NCI-H510A (cell line): ENCODE results near the gene MEGF11.

Experiments
- DNase-seq: peaks from one replicate; lab custom pipeline; 2025; lab: John Stamatoyannopoulos, UW

Gene MEGF11

DNA sequence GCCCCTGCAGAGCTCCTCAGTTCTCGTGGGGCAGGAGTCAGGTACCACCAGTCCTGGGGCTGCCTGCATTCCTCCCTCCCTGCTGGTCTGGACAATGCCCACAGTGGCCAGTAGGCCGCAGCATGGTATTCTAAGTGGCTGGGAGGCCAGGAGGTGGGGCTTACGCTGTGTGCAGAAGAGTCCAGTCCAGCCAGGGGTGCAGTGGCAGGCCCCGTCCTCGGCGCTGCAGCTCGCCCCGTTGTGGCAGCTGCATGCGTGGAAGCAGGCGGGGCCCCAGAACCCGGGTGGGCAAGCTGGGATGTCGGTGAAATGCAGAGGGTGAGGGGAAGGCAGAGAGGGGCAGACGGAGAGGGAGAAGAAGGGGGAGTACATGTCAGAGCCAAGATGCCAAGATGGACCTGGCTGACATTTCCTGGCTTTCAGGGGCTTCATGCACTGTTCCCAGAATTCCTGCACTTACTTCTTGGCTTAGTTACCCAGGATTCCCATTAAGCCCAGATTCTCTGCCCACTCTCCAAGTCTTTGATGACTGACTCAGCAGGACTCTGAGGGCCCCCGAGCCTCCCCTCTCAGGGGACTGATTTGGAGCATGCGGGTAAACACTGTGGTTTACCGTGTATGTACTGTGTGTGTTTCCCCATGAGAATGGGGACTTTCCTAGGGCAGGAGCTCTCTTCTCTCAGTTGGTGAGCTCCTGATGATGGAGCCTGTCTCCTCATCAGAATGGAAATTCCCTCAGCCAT, 336.7 kb downstream of the MEGF11 start:
- DNase-seq = peak; percentile 27

- DNase-seq = no peak
Measured at GRCh38 chr15:65916041-65916663, 337.4 kb downstream of the MEGF11 start.

DNA sequence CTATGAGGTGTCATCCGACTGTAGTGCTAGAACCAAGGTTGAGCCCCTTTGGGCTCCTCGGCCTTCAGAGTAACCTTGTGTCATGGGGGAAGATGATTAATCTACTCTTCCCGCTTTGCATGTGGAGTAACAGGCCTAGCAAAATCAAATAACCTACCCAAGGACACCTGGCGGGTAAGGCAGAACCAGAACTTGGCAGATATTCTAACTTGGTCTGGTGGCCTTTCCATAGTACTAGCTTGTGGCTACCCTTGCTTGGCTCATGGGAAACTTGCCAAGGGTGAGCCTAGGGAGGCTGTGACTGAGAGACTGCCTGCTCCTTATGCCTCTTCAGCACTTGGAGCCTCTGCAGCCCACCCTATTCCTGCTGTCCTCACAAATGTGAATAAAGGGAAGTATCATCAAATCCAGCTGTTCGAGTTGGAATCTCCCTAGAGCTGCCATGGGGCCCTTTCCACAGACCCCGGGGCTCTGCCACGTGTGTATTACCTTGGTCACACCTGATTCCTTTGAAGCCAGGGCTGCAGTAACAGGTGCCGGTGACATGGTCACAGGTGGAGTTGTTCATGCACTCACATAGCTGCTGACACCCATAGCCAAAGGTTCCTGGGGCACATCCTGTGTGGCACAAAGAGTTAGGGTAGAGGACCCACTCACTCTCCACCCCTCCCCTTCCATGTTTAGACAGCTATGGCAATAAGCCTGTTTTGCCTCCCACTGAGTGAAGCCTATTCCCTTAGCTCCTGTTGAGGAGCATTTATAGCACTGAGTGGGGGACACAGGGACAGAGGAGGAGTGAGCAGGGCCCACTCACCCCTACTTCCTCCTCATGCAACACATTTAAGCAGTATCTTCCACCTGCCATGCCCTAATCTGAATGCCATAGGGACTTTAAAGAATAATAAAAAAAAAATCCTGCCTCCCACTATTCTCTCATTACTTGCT, 338.3 kb downstream of the MEGF11 start:
- no peak for DNase-seq

- no peak for DNase-seq
Measured at GRCh38 chr15:65914386-65914785, 339.2 kb downstream of the MEGF11 start.

- DNase-seq = no peak
Measured at GRCh38 chr15:65913631-65914199, 339.8 kb downstream of the MEGF11 start.

GRCh38 chr15:65912235-65912634, 341.3 kb downstream of the MEGF11 start:
- DNase-seq = no peak

DNA sequence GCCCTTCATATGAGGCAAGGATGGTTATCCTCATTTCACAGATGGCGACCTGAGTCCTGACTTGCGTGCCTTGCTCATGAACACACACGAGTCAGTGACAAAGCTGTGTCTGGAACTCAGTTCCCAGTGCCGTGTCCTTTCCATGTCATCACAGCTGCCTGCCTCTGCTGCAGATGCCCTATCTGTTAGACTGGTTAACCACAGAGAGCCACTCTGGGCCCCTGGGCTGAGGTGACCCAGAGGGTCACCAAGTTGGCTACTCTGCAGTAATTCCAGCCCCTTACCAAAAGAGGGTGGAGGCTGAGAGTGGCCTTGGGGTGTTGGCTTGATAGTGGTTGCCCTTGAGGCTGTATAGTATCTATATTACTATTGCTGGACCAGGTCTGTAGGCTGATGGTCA, 343.2 kb downstream of the MEGF11 start:
- no peak for DNase-seq

GRCh38 chr15:65909831-65910230, 343.7 kb downstream of the MEGF11 start:
- DNase-seq = no peak

DNA sequence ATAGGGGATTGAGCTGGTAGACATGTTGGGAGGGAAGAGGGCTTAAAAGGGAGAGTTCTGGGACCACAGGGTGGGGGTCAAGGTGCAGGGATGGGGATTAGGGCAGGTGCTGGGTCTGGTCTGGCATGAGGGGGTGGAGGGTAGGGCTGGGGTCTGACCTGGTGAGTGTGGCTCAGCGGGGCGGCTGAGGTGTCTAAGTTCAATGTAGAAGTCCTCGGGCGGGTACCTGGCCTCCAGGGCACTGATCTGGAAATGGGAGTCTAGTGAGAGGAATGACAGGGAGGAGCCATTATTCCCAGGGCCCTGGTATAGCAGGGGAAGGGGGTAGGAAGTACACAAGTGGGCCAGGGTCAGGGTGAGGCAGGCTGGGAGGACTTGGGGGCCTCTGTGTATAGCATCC, 344.7 kb downstream of the MEGF11 start:
- DNase-seq = no peak

- no peak for DNase-seq
Measured at GRCh38 chr15:65907661-65908060, 345.9 kb downstream of the MEGF11 start.

- DNase-seq = no peak
Measured at GRCh38 chr15:65906396-65906795, 347.2 kb downstream of the MEGF11 start.

DNA sequence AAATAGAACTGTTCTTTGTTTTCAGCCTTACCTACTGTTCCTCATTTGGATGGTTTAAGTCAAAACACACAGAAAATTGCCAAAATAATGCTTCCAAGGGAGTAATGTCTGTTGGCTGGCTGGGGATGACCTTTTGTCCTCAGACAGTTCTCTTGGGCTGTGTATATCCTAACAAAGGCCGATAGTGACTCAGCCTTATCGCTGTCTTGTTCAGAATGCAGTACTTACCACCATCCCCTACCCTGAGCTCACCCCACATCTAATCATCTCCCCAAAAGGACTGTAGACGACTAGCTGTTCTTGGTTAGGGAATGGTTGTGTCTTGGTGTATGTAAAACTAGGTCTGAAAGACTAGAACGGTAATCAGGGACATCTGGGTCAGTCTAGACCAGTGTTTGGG, 349.2 kb downstream of the MEGF11 start:
- DNase-seq = no peak

DNA sequence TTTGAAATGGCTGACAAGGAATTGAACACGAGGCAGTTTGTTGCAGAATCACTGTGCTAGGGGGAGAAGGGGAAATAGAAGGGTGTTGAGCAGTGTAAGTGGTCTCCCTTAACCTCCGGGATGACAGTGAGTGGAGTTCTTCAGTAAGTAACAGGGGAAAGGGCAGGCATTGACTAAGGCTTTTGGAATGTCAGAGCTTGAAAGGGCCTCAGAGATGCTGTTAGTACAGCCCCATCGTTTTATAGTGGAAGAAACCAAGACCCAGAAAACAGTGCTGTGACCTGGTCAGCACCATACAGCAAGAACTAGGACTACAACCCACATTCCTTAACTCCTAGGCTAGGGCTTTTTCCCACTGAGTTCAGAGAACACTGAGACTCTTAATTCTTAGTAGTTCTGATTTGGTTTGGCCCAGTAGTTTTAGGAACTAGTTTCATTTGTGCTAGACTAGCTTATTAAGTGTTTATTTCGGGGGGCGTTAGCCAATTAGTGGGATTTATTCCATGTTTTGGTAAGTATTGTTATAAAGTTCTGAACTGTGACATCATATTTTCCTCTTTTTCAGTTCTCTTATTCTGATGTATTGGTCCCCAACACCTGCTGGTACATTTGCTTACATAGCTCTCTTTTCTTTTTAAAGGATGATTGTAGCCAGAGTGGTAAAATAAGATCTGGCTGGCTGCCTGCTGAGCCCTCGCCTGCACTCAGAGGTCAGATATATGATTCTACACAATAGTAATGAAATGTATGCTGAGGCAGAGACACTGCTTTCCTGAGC, 350.1 kb downstream of the MEGF11 start:
- no peak for DNase-seq

DNA sequence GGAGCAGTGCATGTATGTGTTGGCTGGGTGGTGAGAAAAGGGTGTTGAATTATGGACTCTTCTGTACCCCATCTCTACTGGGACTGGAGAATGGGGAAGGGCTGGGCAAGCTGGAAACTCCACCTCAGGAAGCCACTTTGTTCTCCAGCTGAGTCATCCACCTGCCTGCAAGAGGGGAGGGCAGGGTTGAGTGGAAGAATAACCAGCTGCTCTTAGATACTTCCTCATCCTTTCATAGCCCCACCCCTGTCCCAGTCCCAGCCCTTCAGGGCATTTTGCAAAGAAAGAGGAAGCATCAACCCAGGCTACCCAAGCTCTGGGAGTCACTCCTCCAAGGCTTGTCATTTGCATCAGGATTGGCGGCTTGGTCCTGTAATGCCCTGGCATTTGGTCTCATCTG, 351.2 kb downstream of the MEGF11 start:
- peak; percentile 62 for DNase-seq

GRCh38 chr15:65901836-65902235, 351.7 kb downstream of the MEGF11 start:
- DNase-seq = no peak

GRCh38 chr15:65901336-65901735, 352.2 kb downstream of the MEGF11 start:
- DNase-seq = no peak

GRCh38 chr15:65900488-65900887, 353.1 kb downstream of the MEGF11 start:
- no peak for DNase-seq

GRCh38 chr15:65896236-65896635, 357.3 kb downstream of the MEGF11 start:
- no peak for DNase-seq

GRCh38 chr15:65893060-65893459, 360.5 kb downstream of the MEGF11 start:
- no peak for DNase-seq

DNA sequence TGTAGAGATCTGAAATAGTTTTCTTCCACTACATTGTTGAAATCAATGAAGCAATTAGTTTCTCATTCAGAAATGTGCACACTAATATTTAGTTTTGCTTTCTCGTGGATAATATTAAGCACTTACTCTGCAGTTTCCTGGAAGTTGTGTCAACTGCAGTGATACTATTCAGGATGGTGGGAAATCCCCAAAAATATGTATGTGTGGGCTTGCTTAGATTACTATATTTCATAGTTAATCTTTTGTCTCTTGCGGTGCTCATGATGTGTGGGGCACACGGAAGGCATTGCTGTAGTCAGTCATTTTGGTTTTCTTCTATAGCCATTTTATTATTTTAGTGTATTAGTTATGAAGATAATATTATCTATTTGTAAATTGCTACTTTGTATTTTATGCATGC, 364.6 kb downstream of the MEGF11 start:
- no peak for DNase-seq

GRCh38 chr15:65887565-65887964, 366.0 kb downstream of the MEGF11 start:
- no peak for DNase-seq
